MV-4-11 (cell line): ENCODE results near the gene GALNT6.
"Not testable (repeated sequence)": the region's sequence is repeated elsewhere in the genome, so short reads cannot be mapped to it uniquely, and the experiment has no call there.

Experiments used
- DNase-seq: peaks from one replicate; lab custom pipeline; 2025; lab: John Stamatoyannopoulos, UW

Gene GALNT6

GRCh38 chr12:51322452-51322851 is 68.8 kb downstream of the GALNT6 start:
- DNase-seq: no peak

DNA sequence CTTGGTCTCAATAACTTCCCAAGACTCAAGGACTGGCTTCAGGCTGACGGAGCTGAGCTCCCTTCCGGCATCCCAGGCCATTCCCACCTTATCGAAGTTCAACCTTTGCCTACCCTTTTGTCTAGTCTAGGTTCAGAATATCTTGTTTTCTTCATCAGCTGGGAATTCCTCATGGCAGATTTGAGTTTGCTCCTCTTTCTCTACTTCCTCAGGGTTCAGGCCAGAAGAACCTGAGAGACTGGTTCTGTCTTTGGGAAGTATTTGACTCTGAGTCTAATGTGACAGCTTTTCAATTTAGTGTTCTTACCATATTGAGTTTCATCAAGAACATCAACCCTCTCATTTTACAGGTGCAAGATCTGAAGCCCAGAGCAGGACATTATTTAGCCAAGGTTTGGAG is 69.3 kb downstream of the GALNT6 start:
- DNase-seq: no peak

GRCh38 chr12:51320695-51321320 is 70.4 kb downstream of the GALNT6 start:
- DNase-seq: peak; percentile 28

- DNase-seq: no peak
Measured at GRCh38 chr12:51320311-51320694, 70.9 kb downstream of the GALNT6 start.

- DNase-seq: peak; percentile 77
Measured at GRCh38 chr12:51318846-51319599, 72.2 kb downstream of the GALNT6 start.

- DNase-seq: not testable (repeated sequence)
Measured at GRCh38 chr12:51318057-51318806, 73.0 kb downstream of the GALNT6 start.

DNA sequence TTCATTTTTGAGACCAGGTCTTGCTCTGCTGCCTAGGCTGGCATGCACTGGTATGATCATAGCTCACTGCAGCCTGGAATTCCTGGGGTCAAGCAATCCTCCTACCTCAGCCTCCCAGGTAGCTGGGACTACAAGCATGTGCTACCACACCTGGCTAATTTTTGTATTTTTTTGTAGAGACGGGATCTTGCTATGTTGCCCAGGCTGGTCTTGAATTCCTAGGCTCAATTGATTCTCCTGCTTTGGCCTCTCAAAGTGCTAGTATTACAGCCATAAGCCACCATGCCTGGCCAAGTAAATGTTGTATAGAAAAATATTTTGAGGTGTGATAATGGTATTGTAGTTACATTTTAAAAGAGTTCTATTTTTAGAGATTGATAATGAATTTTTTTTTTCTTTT is 79.8 kb downstream of the GALNT6 start:
- DNase-seq: no peak

DNA sequence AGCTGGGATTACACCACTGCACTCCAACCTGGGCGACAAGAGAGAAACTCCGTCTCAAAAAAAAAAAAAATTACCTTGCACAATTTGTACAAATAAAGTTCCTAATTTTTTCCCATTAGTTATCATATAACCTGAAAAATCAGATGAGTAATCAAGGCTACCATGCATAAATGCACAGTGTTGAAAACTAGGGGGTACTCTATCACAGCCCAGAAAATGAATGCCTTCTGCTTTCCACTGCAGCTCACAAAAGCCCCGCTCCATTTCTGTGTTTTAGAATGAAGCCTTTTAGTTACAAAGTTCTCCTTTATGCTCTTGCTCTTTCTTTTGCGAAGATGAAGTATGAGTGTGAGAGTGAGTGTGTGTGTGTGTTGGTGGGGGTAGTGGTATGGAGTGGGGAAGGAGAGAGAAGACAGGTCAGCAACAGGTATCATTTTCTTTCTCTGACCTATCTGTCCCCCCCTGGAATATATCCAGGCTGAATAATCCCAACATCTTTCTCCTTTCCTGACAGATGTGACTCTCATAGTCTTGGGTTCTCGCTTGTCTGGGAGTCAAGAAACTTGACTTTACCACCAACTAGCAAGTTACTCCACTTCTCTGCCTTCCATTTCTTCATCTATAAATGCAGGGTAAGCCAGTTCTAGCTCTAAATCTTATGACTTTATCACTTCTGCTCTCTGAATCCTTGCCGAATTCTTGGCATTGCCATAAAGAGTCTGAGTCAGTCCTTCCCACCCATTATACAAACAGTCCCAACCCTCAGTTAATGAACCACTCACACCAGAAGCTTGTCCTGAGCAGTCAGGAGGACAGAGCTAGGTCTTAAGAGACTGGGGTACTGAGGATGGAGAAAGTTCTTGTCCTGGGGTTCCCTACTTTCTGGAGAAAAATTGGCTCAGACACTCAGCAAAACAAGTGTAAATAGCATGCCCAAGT is 83.3 kb downstream of the GALNT6 start:
- DNase-seq: no peak

DNA sequence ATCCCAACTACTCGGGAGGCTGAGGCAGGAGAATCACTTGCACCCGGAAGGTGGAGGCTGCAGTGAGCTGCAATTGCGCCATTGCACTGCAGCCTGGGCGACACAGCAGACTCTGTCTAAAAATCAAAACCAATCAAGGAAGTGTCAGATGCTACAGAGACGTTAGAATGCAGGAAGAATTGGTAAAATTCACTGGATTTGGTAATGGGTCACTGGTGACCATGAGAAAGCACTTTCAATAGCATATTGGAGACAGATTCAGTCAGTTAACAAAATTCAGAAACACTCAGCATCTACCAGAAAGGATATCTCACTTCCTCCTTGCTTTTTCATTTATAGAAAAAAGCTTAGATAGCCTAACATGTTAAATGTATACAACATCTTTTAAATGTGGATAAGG is 84.7 kb downstream of the GALNT6 start:
- peak; percentile 64 for DNase-seq
